ENCODE measurements around the gene TRPM3.
"Not testable (repeated sequence)": the region's sequence is repeated elsewhere in the genome, so short reads cannot be mapped to it uniquely, and the experiment has no call there.

TRPM3 gene

DNA sequence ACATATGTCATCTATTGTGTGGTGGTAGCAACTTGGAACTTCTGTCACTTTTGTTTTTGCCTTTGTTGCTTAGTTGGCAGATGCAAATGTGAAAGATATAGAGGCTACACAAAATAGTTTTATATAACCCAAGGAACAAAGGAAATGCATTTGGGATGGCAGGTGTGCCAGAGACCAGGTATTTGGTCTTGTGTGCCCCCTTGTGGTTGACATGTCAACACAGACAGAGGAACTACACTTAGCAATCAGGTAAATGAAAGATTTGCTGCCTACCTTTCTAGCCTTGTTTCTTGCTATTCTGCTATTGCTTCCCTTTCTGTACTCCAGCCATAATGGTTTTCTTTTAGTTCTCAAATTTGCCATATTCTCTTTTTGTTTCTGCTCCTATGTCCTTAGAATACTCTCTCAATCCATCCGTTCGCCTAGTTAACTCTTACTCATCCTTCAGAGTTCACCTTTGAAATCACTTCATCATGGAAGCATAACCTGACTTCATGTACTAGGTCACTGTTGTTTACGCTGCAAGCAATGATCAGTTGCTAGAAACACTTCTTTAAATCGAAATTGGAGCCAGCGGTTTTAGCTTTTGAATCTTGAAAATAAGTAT, 119.5 kb downstream of the TRPM3 start:
- peak; percentile 15 for DNase-seq (ENCODE audit: low spot score)
- no peak for FAIRE-seq

DNA sequence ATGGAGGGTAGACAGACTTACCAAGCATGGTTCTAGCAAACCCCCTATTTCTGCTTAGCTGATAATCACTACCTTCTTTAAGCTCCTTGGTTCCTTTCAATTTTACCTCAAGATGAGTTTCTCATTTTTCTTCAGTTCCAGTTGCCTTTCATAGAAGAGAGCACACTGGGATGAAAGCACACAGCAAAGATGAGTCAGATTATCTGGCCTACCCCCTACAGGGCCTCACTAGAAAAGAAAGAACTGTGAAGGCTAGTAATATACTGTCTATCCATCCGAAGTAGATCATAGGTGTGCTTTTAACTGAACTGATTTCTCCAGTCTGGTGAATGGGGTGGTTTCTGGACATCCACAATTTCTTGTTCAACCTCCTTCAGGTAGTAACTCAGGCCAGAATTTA, 122.5 kb downstream of the TRPM3 start:
- DNase-seq (ENCODE audit: low spot score) (no peak), FAIRE-seq (no peak)

DNA sequence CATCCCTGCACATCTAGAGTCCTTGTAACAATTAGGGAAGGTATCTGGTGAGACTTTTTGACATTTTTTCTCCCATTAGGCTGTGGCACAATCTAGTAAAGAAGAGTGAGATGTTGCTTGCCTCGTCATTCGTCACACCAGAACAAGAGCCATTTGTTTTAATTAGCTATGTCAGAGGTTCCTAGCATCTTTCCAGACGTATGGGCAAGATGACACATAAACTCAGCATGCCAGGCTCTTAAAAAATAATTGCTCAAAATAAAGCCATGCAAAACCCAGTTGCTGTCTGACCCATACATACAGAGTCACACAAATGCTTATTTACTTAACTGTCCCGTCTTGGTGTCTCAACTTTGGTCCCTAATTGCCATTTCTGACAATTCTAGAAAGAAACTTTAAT, 125.9 kb downstream of the TRPM3 start:
- no peak for FAIRE-seq
- DNase-seq (ENCODE audit: low spot score) = no peak

DNA sequence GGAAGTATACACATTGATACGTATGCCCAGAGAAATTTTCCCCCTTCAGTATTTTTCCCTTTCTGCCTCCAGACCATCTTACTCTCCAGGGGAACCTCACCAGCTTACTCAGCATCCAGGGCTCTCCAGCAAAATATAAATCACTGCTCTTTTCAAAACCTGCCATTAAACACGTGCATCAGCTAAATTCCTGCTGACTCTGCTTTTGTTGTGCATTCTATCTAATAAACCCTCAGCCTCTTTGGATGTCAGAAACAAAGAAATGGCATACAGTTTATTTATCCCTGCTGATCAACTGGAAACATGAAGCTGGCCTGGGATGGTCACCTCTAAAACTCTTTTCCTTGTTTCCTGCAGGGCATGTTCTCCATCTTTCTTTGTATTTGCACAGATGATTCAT, 126.8 kb downstream of the TRPM3 start:
- FAIRE-seq (no peak), DNase-seq (ENCODE audit: low spot score) (no peak)

DNA sequence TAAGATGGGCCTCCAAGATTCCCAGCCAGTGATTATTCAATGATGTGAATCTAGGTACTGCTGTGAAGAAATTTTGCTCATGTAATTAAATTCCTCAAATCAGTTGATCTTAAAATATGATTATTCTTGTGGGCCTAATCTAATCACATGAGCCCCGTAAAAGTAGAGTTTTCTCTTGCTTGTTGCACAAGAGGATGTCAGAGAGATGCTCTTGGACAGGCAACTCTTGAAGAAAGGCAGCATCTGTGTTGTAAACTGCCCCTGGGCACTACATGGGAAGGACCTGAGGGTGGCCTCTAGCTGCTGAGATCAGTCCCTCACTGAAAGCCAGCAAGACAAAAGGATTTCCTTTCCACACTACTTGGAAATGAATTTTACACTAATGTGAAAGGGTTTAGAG, 132.9 kb downstream of the TRPM3 start:
- DNase-seq (ENCODE audit: low spot score) (no peak), FAIRE-seq (no peak)

DNA sequence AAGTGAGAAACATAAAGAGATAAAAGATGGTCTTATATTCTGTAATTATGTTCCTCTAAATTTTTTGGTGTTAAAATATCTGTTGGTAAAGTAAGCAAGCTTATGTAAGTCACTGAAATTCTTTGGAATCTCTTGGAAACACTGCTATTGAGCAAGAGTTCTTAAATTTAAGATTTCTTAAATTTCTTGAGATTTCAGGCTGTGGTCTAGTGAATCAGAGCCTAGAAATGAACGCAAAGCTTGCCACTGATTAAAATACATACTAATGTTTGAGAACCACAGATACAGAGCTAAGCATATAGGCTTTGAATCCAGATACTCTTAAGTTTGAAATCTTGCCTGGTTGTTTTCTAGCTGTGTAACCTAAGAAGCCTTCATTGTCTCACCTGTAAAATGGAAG, 133.4 kb downstream of the TRPM3 start:
- DNase-seq (ENCODE audit: low spot score) (no peak), FAIRE-seq (no peak)

DNA sequence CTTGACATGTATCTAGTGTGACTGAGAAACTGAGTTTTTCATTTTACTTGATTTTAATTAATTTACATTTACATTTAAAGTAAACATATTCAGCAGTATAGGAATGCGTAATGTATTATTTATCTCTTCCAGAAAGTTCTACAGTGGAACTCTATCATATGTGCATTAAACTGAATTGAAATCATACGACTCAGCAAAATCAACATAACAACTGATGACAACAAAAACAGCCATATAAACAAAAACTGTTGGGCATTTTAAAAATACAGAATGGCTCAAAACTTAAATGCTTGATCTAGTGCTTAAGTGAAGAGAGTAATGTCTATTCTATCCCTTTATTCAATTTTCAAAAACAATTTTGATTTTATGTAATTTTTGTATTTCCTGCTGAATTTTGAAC, 134.4 kb downstream of the TRPM3 start:
- DNase-seq (ENCODE audit: low spot score) = no peak
- no peak for FAIRE-seq

DNA sequence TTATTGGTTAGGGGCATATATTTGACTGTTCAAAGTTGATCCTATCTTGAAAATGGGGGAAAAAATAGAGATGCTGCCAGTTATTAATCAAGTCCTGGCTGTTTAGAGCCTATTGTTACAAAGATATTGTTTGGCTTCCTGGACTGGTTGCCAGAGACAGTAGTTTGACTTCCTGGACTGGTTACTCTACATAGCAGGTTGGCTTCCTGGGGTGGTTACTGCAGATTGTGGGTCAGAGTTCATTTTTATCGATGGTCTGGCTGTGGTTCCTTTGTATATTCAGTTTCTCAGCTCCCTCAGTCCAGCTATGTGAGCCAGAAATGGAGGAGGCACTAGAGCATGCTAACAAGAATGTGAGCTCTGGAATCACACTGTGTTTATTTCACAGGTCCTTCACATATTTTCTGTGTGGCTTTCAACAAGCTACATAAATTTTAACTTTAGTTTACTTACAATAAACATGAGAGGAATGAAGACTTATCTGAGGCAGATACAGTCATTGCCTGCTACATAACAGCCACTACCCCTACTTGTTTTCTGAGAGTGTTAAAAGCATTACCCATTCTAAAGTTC, 137.6 kb downstream of the TRPM3 start:
- no peak for FAIRE-seq

DNA sequence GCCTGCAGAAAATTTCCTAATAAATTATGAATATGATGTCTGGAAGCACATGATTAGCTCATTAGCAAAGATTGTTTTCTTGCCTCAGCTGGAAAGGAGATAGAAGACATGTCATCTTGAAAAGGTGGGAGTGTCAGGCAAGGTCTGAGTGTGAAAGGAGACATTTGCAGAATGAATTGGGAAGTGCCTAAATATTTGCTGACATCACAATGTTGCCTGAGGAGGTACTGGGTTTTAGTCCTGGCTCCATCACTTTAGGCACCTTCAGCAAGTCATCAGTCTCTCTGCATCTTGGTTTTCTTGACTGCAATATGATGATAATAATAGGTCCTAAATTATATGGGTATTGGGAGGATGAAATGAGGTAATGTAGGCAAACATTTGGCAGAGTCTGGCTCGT, 140.1 kb downstream of the TRPM3 start:
- DNase-seq (ENCODE audit: low spot score) (no peak), FAIRE-seq (no peak)

More for the DNA sequence above, 137.6 kb downstream of the TRPM3 start:
- DNase-seq (ENCODE audit: low spot score) = no peak

DNA sequence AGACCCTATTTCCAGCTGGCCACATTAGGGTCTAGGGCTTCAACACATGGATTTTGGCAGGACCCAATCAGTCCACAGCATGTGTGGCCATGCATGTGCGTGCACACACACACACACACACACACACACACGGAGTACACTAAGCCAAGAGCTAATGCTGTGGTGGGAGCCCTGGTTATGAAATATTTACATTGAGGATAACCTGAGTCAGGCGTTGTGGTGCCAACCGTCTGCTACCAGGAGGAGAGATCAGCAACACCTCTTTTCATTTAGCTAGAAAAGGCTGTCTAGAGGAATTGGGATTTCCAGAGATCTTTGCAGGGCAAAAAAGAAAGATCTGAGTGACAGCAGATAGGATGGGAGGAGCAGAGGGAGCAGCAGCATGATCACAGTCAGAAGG, 141.5 kb downstream of the TRPM3 start:
- FAIRE-seq (no peak), DNase-seq (ENCODE audit: low spot score) (no peak)

DNA sequence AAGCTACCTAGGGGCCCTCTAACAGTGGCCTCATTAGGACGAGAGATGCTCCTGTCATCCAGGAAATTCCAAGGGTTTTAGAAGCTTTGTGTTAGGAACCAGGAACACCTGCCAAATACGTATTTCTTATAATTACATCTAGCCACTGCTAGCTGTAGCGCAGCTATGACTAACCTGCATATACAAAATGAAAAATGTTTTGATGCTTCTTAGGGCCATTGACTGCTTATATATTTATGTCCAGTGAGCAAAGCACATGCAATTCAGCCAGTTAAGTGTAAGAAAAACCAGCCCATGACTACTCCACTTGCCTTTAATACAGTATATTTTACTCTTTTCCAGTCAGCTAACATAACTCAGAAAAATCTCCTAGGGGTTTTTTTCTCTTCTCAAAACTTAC, 143.3 kb downstream of the TRPM3 start:
- FAIRE-seq = no peak
- DNase-seq (ENCODE audit: low spot score) = no peak

DNA sequence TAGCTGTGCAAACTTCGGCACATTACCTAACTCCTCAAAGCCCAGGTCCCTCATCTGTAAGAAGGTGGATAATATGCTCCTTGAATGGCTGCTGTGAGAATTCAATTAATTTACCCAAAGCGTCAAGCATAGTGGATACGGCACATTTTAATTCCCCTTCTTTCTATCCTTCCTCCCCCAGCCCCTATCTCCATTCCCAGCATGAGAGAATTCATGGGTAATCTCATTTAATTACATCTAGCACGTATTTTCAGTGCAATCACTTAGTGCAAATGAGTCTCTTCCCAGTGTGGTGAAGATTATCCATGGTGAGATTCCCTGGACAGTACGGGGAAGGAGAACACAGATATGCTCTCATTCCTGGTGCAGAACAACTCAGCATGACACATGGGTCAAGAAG, 145.6 kb downstream of the TRPM3 start:
- FAIRE-seq = no peak
- no peak for DNase-seq (ENCODE audit: low spot score)

DNA sequence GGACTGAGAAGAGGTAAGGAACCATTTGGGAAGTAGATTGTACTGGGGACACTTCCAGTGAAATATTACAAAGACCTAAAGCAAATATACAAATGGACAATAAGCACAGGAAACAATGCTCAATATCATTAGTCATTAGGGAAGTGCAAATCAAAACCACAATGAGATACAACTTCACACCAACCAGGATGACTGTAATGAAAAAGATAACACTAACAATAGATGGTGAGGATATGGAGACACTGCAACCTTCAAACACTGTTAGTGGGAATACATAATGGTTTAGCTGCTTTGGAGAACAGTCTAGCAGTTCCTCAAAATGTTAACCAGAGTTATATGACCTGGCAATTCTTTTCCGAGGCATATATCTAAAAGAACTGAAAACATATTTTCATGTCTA, 149.7 kb downstream of the TRPM3 start:
- no peak for FAIRE-seq
- DNase-seq (ENCODE audit: low spot score) = no peak

DNA sequence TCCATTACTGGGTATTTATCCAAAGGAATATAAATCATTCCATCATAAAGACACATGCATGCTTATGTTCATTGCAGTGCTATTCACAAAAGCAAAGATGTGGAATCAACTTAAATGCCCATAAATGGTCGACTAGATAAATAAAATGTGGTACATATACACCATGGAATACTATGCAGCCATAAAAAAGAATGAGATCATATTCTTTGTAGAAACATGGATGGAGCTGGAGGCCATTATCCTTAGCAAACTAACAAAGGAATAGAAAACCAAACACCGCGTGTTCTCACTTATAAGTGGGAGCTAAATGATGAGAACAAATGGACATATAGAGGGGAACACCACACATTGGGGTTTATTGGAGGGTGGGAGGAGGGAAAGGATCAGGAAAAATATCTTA, 155.0 kb downstream of the TRPM3 start:
- not testable (repeated sequence) for DNase-seq (ENCODE audit: low spot score); FAIRE-seq

DNA sequence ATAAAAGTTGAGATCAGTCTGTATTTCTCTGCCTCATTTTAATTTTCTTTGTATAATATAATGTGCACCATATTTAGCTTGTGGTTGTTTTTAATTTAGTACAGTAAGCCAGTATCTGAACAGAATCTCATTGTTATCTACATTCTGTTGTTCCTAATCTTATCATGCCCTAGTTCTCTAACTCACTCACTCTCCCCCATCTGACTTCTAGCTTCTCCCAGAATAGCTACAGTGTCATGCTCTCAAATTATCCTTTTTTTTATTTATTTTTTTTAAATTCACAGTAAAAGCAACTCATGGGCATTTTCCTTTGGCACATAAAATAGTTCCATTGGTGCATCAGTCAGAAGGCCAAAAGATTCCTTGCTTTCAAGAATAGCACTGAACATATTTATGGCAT, 156.6 kb downstream of the TRPM3 start:
- FAIRE-seq (no peak), DNase-seq (ENCODE audit: low spot score) (no peak)

DNA sequence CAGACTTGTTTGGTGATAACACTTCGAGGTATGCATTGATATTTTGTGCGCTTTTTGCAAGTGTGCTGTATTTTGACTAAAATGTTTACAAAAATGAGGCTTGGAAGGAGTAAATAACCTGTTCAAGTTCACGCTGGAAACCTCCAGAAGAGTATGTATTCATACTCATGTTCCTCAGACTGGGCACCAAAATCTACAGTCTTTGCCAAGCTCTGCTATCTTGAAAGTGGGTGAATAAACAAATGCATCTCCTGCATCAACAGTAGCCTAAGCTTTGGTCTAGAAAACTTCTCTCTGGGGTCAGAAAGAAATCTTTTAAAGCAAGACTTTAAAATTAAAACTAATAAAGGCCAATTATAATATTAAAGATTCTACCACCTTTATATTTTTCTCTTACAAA, 157.9 kb downstream of the TRPM3 start:
- no peak for FAIRE-seq
- DNase-seq (ENCODE audit: low spot score) = no peak

DNA sequence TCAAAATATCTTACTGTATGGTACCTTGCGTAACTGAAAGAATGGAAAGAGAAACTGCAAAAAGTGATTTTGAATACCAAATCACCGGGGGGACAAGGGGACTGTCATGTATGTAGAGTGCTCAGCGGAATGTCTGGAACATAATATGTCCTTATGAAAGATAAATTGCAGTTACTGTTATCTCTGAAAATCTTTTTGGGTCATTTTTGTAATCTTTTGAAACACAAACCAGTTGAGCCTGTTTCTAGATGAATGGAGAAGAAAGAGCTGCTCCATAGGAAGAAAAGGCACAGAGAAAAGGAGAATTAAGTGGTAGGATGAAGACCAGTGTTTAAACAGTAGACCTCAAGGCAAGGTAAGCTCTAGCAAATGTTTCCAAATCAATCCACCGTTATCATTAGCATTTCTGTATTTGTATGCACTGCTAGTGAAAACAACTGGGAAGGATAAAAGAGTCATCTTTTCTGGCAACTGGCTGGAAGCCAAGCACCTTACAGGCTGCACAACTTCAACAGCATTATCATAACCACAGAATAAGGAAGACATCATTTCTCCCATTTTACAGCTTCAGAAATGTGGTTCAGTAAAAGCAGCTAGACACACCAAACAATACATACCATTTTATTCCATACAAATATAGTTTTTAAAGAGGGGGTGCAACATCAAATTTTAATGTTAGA, 158.5 kb downstream of the TRPM3 start:
- FAIRE-seq (no peak), DNase-seq (ENCODE audit: low spot score) (no peak)

DNA sequence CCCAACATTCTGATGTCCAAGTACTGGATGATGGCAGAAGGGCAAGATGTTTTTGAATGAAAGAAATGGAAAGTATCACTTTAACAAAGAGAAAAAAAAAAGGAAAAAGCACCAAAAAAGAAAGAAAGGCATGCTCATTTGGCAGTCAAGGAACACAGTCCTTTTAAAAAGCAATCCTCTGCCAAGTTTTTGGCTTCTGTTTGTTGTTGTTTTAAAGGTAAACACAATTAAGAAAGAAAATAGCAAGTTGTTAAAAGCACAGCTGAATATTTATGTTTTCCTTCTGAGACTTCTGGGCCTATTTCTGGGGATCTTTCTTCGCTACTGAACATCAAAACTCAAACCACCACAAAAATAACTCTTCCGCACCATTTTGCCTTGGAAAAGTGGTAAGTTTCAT, 162.1 kb downstream of the TRPM3 start:
- no peak for FAIRE-seq

DNA sequence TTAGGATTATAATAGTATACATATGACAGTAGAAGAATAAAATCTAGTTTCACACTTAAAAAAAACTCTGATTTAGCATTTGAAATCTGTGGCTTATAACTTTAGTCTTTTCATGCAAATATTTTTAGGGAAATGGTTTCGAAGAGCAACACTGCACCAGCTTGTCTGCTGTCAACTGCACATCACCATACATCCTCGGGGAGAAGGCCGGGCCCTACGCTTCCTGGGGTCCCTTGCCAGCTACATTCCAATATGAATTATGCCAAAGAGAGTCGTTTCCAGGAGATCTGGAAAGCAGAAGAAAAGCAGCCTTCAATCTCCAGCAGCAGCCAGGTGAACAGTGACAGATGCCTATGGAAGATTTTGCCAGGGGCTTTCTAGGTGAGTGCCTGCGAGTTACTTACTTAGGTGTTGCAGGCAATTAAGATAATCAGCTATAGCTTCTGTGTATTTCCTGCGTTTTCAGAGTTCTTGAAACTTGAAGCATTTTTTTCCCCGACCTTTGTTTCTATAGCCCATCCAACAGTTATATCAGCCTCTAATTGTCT, 166.8 kb downstream of the TRPM3 start:
- DNase-seq (ENCODE audit: low spot score) = no peak
- no peak for FAIRE-seq

More for the DNA sequence above, 162.1 kb downstream of the TRPM3 start:
- DNase-seq (ENCODE audit: low spot score) = no peak

DNA sequence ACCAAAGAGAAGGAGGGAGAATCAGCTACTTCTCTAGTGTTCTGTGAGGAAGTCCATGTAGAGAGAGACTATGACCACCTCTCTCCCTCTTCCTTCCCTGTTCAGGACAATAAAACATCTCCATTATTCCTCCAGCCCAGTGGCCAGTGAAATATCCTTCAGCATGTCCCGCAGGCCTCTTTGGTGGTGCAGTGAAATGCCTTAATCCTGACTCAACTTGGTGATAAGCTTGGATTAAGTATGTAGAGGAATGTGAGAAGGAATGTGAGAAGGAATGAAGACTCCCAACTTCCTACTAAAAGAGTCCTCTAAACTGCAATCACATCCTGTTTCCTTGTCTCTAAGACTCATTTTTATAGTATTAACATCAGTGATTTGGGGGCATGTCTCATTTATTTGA, 167.3 kb downstream of the TRPM3 start:
- FAIRE-seq (peak; percentile 91), DNase-seq (ENCODE audit: low spot score) (peak; percentile 92)

DNA sequence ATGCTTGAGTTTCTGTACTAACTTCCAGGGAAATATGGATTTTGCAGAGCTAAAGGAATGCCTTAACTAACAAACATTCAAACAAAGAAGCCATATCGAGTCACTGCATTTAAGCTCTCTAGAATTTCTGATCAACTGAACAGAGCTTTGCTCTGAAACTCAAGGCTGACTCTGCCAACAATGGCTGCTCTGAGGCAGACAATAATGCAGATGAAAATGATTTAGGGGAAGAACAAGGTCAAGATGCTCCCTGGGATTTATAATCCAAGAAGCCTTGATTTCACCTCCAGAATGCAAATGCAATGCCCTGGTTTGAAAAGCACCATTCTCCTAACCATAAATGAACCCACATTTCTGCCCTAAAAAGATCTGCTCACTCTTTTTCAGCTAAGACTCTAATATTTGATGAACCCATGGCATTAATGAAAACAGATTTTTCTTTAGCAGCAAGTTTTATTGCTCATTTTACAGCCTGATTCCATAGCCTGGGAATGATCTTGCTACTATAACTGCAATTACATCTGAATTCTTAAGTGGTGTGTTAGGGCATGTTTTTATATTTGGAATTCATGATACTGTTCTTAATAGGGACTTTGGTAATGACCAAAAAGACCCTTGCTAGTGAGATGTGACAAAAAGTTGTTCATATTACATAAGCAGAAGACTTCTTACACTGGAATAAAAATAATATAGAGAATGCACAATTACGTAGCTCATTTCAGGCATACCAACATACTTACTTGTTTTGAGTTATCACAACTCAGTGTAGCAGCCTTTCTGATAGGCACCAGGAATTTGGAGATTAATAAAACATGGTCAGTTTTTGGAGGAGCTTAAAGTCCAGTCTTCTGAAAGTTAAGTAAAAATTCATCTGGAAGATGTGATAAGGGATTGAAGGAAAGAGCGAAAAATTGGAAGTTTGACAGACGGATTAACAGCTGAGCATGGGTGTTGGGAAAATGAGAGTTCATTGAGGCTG, 169.4 kb downstream of the TRPM3 start:
- FAIRE-seq = no peak

DNA sequence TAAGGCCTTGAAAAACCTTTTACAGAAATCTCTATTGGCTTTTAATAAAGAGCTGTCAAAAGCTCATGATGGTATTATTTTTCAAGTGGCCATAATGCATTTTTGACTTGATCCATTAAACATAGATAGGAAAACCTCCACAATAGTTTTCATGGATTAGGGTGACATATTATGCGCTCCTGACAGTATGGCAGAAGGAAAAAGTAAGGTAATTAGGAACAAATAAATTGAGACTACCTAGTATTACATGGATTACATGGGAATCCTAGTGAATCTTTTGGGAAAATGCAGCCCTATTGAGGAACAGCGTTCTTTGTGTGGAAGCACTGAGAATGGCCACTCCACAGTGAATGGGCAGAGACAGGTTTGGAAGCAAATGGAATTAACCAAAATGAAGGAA, 171.2 kb downstream of the TRPM3 start:
- FAIRE-seq = no peak
- DNase-seq (ENCODE audit: low spot score) = no peak

More for the DNA sequence above, 169.4 kb downstream of the TRPM3 start:
- no peak for DNase-seq (ENCODE audit: low spot score)

Data from RCC 7860 (cell line).